Thymus (tissue), 11 donors: ENCODE results near the gene TP53I13. TPM values are rescaled to one million over a fixed set of nuclear protein-coding genes. Genes with fewer than 3 reads are reported as not detected.

Experiments
- DNase-seq, 9 donors: peaks; one replicate each; pipeline ENCODE4 v3.0.0-alpha.2; 2013; ENCODE audit warnings: low spot score in 9 of 9, low read depth in 6 of 9, missing footprints in 1 of 9
- H3K27ac ChIP-seq, 2 donors: one replicate each; pipeline ENCODE4 v1.5.1; 2013; ENCODE audit warnings: control low read depth in 1 of 2, low read depth in 1 of 2, low read length in 1 of 2, mild to moderate bottlenecking in 1 of 2, moderate library complexity in 1 of 2
- H3K27me3 ChIP-seq, 2 donors: one replicate each; pipeline ENCODE4 v1.5.1; 2013; ENCODE audit warnings: low read length in 1 of 2; ENCODE audit not compliant: control insufficient read depth in 2 of 2, insufficient read depth in 1 of 2
- H3K36me3 ChIP-seq, 2 donors: one replicate each; pipeline ENCODE4 v1.5.1; 2013; ENCODE audit warnings: low read length in 1 of 2, mild to moderate bottlenecking in 1 of 2, moderate library complexity in 1 of 2; ENCODE audit not compliant: control insufficient read depth in 2 of 2, insufficient read depth in 2 of 2
- H3K4me1 ChIP-seq, 2 donors: one replicate each; pipeline ENCODE4 v1.5.1; 2013; ENCODE audit warnings: low read length in 2 of 2; ENCODE audit not compliant: control insufficient read depth in 2 of 2, insufficient read depth in 2 of 2
- H3K4me3 ChIP-seq, 2 donors: one replicate each; pipeline ENCODE4 v1.5.1; 2013; ENCODE audit warnings: low read length in 2 of 2, control low read depth in 1 of 2, mild to moderate bottlenecking in 1 of 2
- H3K9me3 ChIP-seq, 2 donors: one replicate each; pipeline ENCODE4 v1.5.1; 2013; ENCODE audit warnings: low read length in 1 of 2, mild to moderate bottlenecking in 1 of 2; ENCODE audit not compliant: control insufficient read depth in 2 of 2, insufficient read depth in 1 of 2
- WGBS: extraction: QIAGEN DNeasy Blood & Tissue Kit; methylation state at CpG from one replicate; pipeline ENCODE4 v1.1.7; 2013; 5-methylcytosine and 5-hydroxymethylcytosine counted together
- polyA plus RNA-seq: library from polyadenylated mRNA; stranded (reverse); fragments of 200-250 nt; gene quantifications from one replicate; pipeline ENCODE4 v1.2.3, GENCODE V29; 2013
- total RNA-seq: library from RNA; stranded (reverse); fragments of 120-200 nt; gene quantifications from one replicate; pipeline ENCODE4 v1.2.4, GENCODE V29; 2013
- donor health status: healthy.

Gene TP53I13
- total and polyA plus RNA-seq, 2 donors, result 22.7 to 98.2 TPM

DNA sequence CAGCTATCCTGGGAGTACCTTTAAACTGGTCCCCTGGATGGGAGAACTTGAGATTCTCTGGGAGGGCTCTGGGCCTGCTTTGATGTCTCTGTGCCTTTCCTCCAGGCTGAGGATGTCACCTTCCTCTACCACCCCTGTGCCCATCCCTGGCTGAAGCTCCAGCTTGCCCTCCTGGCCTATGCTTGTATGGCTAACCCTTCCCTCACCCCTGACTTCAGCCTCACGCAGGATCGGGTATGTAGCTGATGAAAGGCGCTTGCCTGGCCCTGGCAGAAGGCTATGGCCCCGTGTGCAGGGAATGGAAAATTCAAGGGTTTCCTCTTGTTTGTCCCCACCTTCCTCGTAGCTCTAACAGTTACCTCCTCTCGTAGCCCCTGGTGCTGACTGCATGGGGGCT lies 3.0 kb downstream of the TP53I13 start:
- Histone ChIP-seq H3K4me3 (no peak overlapping the region), H3K27me3 (peaks cover 3 to 15% of the 10 kb centered on the region in 2 donors), H3K36me3 (peaks cover 36 to 39% of the 10 kb centered on the region in 2 donors), H3K9me3 (no peaks in the 10 kb centered on the region), H3K4me1 (peaks cover 9 to 28% of the 10 kb centered on the region in 2 donors), H3K27ac (no peak overlapping the region)
- WGBS, result 97% methylated on average over 6 of the region's 6 CpGs
- DNase-seq, result no peak

DNA sequence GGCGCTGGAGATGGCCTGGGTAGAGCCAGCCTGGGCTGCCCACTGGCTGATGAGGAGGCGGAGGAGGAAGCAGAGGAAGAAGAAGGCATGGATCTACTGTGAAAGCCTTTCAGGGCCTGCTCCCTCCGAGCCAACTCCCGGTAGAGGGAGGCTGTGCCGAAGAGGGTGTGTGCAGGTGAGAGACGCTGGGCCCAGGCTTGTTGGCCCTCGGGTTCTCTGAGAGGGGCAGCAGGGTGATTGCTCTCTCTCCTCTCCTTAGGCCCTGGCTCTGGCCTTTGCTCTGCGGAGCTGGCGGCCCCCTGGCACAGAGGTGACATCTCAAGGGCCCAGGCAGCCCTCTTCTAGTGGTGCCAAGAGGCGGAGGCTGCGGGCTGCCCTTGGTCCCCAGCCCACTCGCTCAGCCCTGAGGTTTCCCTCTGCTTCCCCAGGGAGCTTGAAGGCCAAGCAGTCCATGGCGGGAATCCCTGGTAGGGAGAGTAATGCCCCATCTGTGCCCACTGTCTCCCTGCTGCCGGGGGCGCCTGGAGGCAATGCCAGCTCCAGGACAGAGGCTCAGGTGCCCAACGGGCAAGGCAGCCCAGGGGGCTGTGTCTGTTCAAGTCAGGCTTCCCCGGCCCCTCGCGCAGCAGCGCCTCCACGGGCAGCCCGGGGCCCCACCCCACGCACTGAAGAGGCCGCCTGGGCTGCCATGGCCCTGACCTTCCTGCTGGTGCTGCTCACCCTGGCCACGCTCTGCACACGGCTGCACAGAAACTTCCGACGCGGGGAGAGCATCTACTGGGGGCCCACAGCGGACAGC lies 3.6 kb downstream of the TP53I13 start:
- whole genome bisulfite sequencing, result 89% methylated on average over 30 of the region's 30 CpGs
- DNase-seq, result no peak
- Histone ChIP-seq H3K36me3 (peaks cover 42 to 44% of the 10 kb centered on the region in 2 donors), H3K4me3 (no peak overlapping the region), H3K4me1 (peaks cover 8 to 28% of the 10 kb centered on the region in 2 donors), H3K9me3 (no peaks in the 10 kb centered on the region), H3K27ac (no peak overlapping the region), H3K27me3 (peaks cover 0 to 10% of the 10 kb centered on the region in 2 donors)

DNA sequence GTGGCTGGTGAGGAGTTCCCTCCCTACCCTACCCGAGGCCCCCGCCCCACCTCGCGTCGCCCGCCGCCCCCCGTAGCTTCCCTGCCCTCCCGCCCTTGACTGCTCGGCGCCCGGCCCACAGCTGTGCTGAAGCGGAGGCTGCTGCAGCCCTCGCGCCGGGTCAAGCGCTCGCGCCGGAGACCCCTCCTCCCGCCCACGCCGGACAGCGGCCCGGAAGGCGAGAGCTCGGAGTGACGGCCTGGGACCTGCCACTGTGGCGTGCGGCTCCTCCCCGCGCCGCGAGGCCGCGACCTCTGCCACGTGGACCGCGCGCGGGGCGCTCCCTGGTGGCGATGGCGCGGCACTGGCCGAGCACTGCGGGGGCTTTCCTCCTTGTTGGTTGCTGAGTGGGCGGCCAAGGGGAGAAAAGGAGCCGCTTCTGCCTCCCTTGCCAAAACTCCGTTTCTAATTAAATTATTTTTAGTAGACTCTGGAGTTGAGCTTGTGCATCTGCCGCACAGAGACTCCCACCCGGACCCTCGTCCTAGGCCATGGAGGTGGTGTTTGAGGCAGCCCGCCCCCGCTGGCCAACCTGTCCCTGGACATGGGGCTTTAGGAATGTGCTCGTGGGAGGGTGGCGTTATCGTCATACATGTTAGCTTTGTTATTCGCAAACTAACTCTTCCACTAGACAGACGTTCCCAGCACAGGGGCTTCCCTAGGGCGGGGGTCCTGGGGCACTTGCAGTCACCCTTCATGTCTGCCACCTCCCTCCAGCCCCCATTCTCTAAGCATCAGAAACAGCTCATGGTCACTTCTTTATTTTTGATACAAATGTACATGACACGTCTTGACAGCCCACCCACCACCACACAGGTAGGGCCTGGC lies 4.4 kb downstream of the TP53I13 start:
- Histone ChIP-seq H3K9me3 (no peaks in the 10 kb centered on the region), H3K4me3 (no peak overlapping the region), H3K4me1 (peaks cover 4 to 23% of the 10 kb centered on the region in 2 donors), H3K27ac (no peak overlapping the region), H3K27me3 (peaks cover 0 to 1% of the 10 kb centered on the region in 2 donors), H3K36me3 (peaks cover 50 to 53% of the 10 kb centered on the region in 2 donors)
- 68% methylated on average over 62 of the region's 62 CpGs for WGBS
- DNase-seq, result peak in 1 of 9 donors; percentile 76

DNA sequence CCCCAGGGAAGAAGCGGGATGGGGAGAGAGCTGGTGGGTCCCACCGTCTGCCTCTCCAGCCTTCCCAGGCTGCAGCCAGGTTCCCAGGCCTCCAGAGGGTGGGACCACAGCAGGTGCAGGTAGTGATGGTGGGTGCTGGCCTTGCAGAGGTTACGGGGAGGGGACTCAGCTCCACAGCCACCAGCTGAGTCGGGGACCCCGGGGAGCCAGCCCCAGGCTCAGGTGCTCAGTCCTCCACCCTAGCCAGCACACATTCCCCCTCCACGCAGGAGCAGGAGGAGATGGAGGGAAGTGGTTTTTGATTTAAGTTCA lies 5.0 kb downstream of the TP53I13 start:
- peaks cover 56 to 59% of the 10 kb centered on the region in 2 donors for H3K36me3 ChIP-seq

DNA sequence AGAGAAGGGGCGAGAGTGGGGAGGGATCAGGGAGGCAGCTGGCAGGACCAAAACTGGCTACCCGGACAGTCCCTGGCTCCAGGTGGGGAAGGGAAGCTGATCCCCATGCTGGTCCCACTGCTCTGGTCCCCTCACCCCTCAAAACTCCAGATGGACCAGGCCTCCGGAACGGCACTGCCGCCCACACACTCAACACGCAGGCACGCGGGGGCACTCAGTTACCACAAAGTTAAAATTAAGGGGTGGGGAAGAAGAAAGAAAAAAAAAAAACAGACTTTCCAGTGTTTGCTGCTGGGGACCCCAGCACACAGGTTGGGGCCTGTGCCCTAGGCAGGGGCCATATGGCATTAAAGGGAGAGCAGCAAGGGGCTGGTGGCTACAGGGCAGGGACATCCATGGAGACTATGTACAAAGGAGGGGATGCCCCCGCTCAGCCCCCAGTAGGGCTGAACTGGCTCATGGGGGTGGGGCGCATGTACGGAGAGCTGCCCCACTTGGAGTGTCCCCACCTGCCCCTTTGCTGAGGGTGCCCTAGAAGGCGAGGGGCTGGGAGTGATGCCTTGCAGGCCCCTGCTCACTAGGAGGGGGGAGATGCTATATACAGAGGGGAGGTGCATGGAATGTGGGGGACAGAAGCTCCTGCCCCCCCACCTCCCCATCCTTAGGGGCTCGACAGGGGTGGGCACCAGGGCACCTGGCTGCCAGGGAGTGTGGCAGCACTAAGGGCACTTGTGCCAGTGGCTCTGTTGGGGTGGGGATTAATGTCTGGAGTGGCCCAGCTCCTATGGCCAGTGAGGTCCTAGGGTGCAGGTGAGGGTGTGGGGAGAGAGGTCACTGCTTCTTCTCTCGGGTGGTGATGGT lies 5.6 kb downstream of the TP53I13 start:
- H3K36me3 ChIP-seq, result peaks cover 61 to 62% of the 10 kb centered on the region in 2 donors
- H3K4me3 ChIP-seq, result no peak overlapping the region
- WGBS, result 95% methylated on average over 14 of the region's 14 CpGs
- H3K9me3 ChIP-seq, result no peaks in the 10 kb centered on the region
- no peaks in the 10 kb centered on the region for H3K27me3 ChIP-seq
- H3K27ac ChIP-seq, result no peak overlapping the region
- DNase-seq, result no peak
- H3K4me1 ChIP-seq, result peaks cover 3 to 16% of the 10 kb centered on the region in 2 donors

More for the DNA sequence above, 5.0 kb downstream of the TP53I13 start:
- Histone ChIP-seq H3K9me3 (no peaks in the 10 kb centered on the region), H3K27me3 (no peaks in the 10 kb centered on the region), H3K4me3 (no peak overlapping the region), H3K4me1 (peaks cover 4 to 21% of the 10 kb centered on the region in 2 donors), H3K27ac (no peak overlapping the region)
- WGBS, result 93% methylated on average over 6 of the region's 6 CpGs
- DNase-seq, result no peak

DNA sequence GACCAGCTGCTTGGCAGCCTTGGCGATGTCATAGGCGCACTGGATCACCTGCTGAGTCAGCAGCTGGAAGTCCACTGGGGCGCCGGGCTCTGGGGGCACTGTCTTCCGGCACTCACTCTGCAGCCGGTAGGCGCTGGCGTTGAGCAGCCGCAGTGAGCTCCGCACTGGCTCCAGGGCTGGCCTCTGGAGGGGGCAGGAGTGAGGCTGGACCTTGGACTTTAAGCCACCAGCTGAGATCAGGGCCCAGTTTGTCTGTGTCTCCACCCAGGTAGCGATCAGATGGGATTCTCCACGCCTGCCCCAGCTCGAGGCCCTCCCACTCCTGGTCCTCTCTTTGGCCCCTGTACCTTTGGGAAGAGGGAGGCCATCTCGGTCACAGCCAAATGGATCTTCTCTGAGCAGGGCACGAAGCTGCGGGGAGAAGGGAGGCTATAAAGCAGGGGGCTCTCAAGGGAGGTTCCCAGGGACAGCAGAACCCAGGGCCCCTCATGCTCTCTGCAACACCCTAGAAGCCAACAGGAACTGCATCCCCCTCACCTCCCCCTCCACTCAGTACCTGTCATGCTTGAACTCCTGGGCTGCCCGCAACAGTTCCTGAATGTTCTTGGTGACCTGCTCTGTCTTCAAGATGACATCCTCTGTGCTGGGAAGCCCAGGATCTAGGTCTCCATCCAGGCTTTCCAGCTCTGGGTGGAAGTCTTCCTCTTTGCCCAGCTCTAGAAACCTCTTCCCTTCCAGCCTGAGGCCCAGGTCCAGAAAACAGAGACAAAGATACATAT lies 6.4 kb downstream of the TP53I13 start:
- Histone ChIP-seq H3K4me1 (peaks cover 0 to 10% of the 10 kb centered on the region in 2 donors), H3K27ac (no peak overlapping the region), H3K27me3 (no peaks in the 10 kb centered on the region), H3K4me3 (no peak overlapping the region), H3K36me3 (peaks cover 64 to 70% of the 10 kb centered on the region in 2 donors), H3K9me3 (no peaks in the 10 kb centered on the region)
- DNase-seq, result no peak
- 98% methylated on average over 17 of the region's 17 CpGs for WGBS

DNA sequence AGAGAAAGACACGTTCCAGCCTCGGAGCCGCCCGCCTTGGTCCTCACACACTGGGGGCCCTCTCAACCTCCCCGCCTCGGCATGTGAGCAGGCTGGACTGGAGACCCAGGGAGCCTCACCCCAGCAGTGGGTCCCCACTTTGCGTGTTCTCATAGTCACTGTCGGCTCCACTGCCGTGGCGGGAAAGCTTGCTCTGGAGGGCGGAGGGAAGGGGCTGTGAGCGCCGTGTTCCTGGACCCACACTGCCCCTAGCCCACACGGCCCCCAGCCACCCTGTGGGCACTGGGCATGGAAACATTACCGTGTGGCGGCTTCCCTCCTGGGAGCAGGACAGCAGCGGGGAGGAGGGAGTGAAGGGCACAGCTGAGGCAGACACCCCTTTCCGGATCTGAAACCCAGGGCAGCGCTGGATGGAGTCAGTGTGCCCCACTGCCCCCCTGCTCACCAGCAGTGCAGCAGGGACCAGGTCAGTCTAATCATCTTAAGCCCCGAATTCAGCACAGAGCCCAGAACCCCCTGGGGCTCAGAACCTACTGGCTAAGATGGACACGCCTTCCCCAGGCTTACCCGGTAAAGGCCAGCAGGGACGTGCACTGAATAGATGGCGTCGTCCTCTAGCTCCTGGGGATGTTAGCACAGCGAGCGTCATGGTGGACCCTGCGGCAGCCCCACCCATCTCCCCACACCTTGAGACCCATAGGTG lies 7.2 kb downstream of the TP53I13 start:
- no peak overlapping the region for H3K27ac ChIP-seq
- 98% methylated on average over 28 of the region's 28 CpGs for WGBS
- DNase-seq, result no peak
- H3K4me3 ChIP-seq, result no peak overlapping the region
- H3K4me1 ChIP-seq, result peaks cover 4 to 14% of the 10 kb centered on the region in 2 donors
- no peaks in the 10 kb centered on the region for H3K9me3 ChIP-seq
- H3K27me3 ChIP-seq, result no peaks in the 10 kb centered on the region
- H3K36me3 ChIP-seq, result peaks cover 66 to 77% of the 10 kb centered on the region in 2 donors
